IPS DF 19.7 (cell line): ENCODE results near the gene EPG5.
"Not testable (repeated sequence)": the region's sequence is repeated elsewhere in the genome, so short reads cannot be mapped to it uniquely, and the experiment has no call there.

Source experiments
- DNase-seq: peaks from one replicate; pipeline ENCODE4 v3.0.0-alpha.2; 2013; ENCODE audit warnings: low read depth, low spot score

Gene EPG5

GRCh38 chr18:45967007-45967706 lies at the start of gene EPG5:
Gene EPG5, minus strand, starts transcription at chr18:45967329. Its CDS starts 90 bp downstream, at chr18:45967239.
- peak; percentile 92 for DNase-seq

GRCh38 chr18:46013484-46014189 lies 46.5 kb upstream of the EPG5 start:
- no peak for DNase-seq

GRCh38 chr18:46010676-46011075 lies 43.5 kb upstream of the EPG5 start:
- DNase-seq, result no peak

GRCh38 chr18:46010050-46010449 lies 42.9 kb upstream of the EPG5 start:
- DNase-seq, result no peak

GRCh38 chr18:46009125-46009840 lies 42.2 kb upstream of the EPG5 start:
- DNase-seq, result no peak

GRCh38 chr18:46008531-46008930 lies 41.4 kb upstream of the EPG5 start:
- DNase-seq, result no peak

GRCh38 chr18:46007165-46007564 lies 40.0 kb upstream of the EPG5 start:
- DNase-seq, result no peak

GRCh38 chr18:46002934-46003333 lies 35.8 kb upstream of the EPG5 start:
- no peak for DNase-seq

- DNase-seq, result no peak
Observed at GRCh38 chr18:46001892-46002291, 34.8 kb upstream of the EPG5 start.

GRCh38 chr18:46001074-46001473 lies 33.9 kb upstream of the EPG5 start:
- no peak for DNase-seq

GRCh38 chr18:45999536-45999935 lies 32.4 kb upstream of the EPG5 start:
- DNase-seq, result no peak

- DNase-seq, result no peak
Observed at GRCh38 chr18:45998244-45998643, 31.1 kb upstream of the EPG5 start.

- DNase-seq, result no peak
Observed at GRCh38 chr18:45997700-45998151, 30.6 kb upstream of the EPG5 start.

- no peak for DNase-seq
Observed at GRCh38 chr18:45995461-45995860, 28.3 kb upstream of the EPG5 start.

GRCh38 chr18:45993438-45993837 lies 26.3 kb upstream of the EPG5 start:
- DNase-seq, result no peak

GRCh38 chr18:45992527-45992926 lies 25.4 kb upstream of the EPG5 start:
- DNase-seq, result not testable (repeated sequence)

GRCh38 chr18:45991788-45992187 lies 24.7 kb upstream of the EPG5 start:
- no peak for DNase-seq

- DNase-seq, result no peak
Observed at GRCh38 chr18:45984546-45985235, 17.6 kb upstream of the EPG5 start.

- DNase-seq, result no peak
Observed at GRCh38 chr18:45981821-45982220, 14.7 kb upstream of the EPG5 start.

GRCh38 chr18:45980229-45980628 lies 13.1 kb upstream of the EPG5 start:
- DNase-seq, result no peak

GRCh38 chr18:45978084-45978483 lies 11.0 kb upstream of the EPG5 start:
- peak; percentile 87 for DNase-seq

- no peak for DNase-seq
Observed at GRCh38 chr18:45976974-45977373, 9.8 kb upstream of the EPG5 start.
